HEK293T (cell line): ENCODE results near the gene NEU1.

Experiments used
- BHLHE40 ChIP-seq: fragments of 450-650 bp; IDR thresholded peaks from 2 replicates; pipeline ENCODE4 v1.6.1; 2016; ENCODE audit warnings: mild to moderate bottlenecking, moderate library complexity, borderline replicate concordance
- FOXM1 ChIP-seq: fragments of 450-650 bp; IDR thresholded peaks from 2 replicates; pipeline ENCODE4 v1.6.1; 2017; ENCODE audit warnings: mild to moderate bottlenecking, borderline replicate concordance
- PKNOX1 ChIP-seq: fragments of 450-650 bp; IDR thresholded peaks from 2 replicates; pipeline ENCODE4 v1.6.1; 2016

- no peak for TF ChIP-seq BHLHE40
- TF ChIP-seq FOXM1, result no peak
- TF ChIP-seq PKNOX1, result no peak
Measured at GRCh38 chr6:31851485-31851832, 11.2 kb downstream of the NEU1 start.
